Renal cortical epithelial cell (primary cell): ENCODE results near the gene SPTSSB. TPM values are rescaled to one million over a fixed set of nuclear protein-coding genes. Genes with fewer than 3 reads are reported as not detected.
A peak's percentile ranks its signal among the peaks of the same experiment; 100 is the strongest.

Experiments
- DNase-seq: peaks from one replicate; pipeline ENCODE4 v3.0.0-alpha.2; 2011; ENCODE audit warnings: low read depth
- total RNA-seq: library from RNA; depleted of rRNA; stranded (reverse); fragments of >200 nt; gene quantifications from 2 replicates; pipeline ENCODE4 v1.2.3, GENCODE V29; 2014

SPTSSB gene
- total RNA-seq, 1 donor from 2014 or later, result not detected

DNA sequence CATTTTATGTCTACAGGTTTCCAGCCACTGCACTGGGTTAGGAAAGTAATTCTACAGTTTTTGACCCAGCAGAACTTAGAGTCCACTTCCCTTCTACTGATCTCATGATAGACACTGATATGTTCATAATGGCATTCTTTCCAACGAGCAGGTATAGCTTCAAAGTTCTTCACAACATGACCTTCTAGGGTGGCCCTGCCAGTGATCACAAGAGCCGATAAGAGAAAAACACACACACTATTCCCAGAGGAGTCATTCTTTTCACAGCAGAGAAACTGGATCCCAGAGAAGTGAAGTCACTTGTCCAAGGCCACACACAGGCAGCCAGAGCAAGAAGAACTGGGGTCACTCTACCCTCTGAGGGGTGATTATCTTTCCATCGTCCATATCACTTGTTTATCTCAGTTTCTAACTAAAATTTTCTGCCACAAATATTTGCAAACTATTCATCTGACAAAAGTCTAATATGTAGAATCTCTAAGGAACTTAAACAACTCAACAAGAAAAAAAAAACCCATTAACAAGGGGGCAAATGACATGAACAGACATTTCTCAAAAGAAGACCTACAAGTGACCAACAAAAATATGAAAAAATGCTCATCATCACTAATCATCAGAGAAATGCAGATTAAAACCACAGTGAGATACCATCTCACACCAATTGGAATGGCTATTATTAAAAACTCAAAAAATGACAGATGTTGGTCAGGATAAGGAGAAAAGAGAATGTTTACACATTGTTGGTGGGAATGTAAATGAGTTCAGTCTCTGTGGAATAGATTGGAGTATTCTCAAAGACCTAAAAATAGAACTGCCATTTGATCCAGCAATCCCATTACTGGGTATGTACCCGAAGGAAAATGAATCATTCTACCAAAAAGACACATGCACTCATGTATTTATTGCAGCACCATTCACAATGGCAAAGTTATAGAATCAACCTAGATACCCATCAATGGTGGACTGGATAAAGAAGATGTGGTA, 31.5 kb downstream of the SPTSSB start:
- no peak for DNase-seq

GRCh38 chr3:161337311-161337710, 34.0 kb downstream of the SPTSSB start:
- no peak for DNase-seq

GRCh38 chr3:161336661-161337060, 34.7 kb downstream of the SPTSSB start:
- peak; percentile 67 for DNase-seq

DNA sequence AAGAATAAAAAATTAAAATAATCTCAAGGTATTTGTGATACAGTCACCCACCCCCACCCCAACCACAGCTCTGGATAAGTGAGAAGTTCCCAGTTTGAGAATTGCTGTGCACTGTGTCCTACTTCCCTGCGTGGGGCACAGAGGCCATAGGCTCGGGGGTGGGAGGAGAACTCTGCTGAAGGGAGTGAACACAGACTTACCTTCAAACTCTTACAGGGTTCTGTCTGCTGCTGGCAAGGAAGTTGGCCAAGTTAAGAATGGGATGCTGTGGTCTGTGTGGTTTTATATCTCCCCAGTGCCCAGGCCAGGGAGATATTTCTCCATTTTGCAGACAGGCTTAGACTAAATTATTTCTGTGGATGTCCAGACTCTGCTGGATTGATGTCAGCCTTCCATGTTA, 37.6 kb downstream of the SPTSSB start:
- DNase-seq, result no peak

DNA sequence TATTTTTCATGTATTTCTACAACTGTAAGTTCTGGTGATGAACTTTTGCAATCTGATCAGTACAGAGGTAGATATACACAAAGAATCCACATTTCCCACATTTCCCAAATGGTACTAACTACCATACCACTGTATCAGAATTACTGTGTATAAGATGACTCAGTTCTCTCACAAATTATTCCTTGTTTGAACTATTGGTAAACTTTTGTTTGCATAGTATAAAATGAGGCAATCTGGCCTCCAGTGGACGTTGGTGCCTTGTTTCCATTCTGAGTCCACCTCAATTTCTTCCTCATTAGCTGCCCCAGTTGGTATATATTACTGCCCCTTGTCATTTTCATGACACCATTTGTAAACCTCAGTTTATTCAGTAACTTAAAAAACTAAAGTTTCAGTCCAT, 38.5 kb downstream of the SPTSSB start:
- DNase-seq, result no peak

DNA sequence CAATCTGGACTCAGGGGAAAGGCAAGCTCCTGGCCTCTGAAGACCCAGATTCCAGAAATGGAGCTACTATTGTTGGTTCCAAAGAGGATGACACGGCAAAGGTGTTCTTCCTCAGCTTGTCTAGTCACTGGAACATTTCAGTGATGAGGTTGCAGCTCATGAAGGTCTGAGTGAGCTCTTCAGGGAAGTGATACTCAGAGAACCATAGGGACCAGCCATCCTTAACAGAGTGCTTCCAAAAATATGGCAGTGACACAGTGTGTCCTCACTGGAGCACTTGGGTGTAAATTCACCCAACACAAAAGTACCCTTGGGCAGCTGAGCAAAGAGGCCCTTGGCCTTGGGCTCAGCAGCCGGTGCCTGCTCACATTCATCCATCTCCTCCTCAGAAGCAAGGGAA, 46.3 kb downstream of the SPTSSB start:
- no peak for DNase-seq

- no peak for DNase-seq
Observed at GRCh38 chr3:161323926-161324621, 47.2 kb downstream of the SPTSSB start.

DNA sequence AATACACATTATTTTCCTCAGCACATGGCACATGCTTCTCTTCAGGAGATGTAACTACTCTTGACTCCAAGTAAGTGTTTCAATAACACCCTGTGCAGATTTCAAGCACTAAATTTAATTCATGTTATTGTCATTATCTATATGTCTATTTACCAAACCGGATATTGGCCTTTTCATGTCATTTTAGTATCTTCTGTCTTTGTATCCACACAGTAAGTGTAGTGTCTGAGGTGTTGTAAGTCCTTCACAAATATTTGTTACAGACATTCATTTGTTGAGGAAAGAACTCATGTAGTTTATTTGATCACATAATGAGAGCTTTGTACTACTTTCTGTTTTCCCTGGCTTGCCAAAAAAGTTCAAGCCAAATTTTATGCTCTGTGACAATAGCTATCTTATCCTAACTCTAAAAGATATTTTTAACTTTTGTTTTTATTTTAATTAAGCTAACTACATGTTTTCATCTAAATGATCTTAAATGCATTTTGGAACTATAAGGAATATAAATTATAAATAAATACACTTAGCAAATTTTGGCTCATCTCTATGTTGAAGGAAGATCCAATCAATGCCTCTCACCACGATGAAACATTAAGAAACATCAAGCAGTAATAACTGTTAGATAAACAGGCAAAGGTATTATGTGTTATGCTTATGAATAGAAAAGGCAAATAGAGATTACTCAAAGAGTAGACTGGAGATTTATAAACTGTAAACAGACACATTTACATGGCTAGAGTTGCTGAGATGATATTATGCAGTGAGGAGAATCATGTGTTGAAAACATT, 48.3 kb downstream of the SPTSSB start:
- DNase-seq, result no peak

- no peak for DNase-seq
Observed at GRCh38 chr3:161320837-161321236, 50.5 kb downstream of the SPTSSB start.

DNA sequence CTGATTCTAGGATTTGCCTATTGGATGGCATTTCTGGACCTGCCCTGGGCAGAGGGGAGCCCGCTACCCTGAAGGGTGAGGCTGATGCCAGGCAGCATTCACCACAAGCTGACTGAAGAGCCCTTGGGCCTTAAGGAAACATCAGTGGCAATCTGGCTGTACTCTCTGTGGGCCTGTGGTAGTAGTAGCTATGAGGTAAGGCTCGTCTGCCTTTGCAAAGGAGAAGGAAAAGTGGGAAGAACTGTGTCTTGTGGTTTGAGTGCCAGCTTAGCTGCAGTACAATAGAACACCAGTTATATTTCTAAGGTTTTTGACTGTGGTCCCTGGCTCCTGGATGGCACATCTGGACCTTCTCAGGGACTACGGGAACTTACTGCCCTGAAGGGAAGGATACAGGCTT, 51.5 kb downstream of the SPTSSB start:
- no peak for DNase-seq

DNA sequence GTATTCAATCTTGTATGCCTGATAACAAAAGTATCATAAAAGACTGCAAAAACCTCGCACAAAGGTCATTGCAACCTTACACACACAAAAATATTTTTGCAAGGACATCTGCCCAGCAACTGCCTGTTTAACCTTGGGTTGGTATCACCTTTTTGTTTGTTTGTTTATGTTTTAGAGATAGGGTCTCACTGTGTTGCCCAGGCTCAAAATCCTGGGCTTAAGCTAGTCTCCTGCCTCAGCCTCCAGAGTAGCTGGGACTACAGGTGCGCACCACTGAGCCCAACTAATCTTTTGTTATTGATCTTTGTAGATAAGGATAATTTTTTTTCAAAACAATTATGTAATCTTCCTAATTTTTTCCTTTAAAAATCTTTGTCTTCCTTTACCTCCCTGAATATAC, 54.2 kb downstream of the SPTSSB start:
- no peak for DNase-seq

DNA sequence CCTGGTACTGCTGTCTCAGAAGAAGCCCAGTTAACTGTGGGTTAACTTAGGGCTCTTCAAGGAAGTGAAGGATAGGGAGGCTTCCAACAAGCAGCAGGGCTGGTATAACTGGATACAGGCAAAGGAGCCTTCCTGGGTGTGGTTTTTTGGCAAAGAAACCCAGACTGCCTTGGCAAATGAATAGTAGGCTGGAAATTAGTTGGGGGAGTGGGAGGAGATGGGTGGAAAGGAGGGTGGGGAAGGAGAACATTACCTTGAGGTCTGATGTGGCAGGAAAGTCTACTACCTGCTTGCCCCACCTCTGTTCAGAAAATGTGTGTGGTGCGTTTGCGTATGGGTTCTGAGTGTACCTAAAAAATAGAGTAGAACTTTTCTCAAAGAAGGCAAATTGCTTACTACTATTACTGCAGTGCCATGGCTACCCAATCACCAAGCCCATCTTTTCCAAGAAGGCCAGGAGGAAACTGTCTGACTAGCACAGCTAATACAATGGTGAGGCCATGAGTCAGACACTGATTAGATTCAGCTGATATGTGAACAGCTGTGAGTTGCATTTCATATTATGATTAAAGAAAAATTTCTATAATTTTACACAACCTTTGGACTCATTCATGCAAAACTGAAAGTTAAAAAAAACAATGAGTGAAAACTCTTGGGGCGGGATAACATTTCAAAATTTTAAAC, 55.2 kb downstream of the SPTSSB start:
- peak; percentile 58 for DNase-seq

DNA sequence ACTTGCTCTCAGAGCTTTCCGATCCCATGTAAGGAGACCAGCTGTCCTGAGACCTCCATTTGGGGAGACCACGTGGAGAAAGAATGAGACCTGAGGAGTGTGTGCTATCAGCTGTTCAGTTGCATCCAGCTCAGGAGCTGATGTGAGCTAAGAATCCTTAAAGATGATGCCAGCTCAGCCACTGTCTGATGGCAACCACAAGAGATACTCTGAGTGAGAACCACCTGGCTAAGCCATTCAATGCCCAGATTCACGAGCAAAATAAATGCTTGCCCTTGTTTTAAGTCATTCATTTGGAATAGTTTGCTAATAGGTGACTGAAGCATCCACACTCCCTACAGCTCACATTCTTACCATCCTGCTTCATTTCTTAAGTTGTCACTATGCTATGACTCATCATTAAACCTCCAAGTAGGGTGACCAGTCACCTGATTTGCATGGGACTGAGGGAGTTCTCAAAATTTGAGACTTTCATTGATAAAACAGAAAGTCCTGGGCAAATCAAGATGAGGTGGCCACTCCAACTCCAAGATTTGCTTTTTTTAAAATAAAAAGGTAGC, 56.4 kb downstream of the SPTSSB start:
- peak; percentile 94 for DNase-seq

DNA sequence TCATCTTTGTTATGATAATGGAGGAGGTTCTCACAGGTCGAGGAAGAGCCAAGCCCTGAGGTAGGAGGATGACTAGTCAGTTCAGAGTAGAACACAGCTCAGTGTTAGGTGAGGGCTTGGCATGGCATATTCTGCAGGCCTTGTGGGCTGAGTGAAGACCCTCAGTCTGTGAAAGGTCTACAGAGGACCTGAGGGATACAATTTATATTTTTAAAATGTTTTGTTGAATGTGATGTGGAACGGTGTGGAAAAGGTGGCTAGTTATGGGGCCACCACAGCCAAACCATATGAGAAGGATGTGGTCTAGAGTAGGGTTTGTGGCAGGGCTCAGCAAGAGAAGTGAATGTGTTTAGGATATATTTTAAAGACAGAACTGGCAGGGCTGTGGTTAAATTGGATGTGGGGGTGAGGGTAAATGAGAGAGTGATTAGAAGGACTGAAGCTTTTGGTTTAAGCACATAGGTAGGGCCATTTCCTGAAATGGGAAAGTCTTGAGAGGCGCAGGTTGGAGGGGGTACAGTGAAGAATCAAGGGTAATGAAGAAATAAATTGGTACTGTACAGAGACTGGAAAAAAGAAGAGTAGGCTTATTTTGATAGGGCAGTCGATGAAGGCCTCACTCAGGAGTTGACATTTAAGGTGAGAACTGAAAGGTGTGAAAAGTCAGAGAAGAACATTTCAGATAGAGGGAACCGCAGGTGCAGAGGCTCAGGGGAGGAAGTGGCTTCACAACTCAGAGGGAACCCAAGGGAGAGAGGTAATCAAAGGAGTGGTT, 60.5 kb downstream of the SPTSSB start:
- no peak for DNase-seq

- peak; percentile 13 for DNase-seq
Observed at GRCh38 chr3:161305095-161305991, 66.0 kb downstream of the SPTSSB start.

GRCh38 chr3:161296814-161297213, 74.5 kb downstream of the SPTSSB start:
- no peak for DNase-seq

- peak; percentile 92 for DNase-seq
Observed at GRCh38 chr3:161295325-161295724, 76.0 kb downstream of the SPTSSB start.
